Left renal pelvis (tissue), 4 donors: ENCODE results near the gene CCDC102A. TPM values are rescaled to one million over a fixed set of nuclear protein-coding genes. Genes with fewer than 3 reads are reported as not detected.

ENCODE experiments used
- DNase-seq, 4 donors: peaks; one replicate each; pipeline ENCODE4 v3.0.0-alpha.2; 2013; ENCODE audit warnings: low read depth in 4 of 4, low spot score in 3 of 4
- polyA plus RNA-seq, 4 donors: library from polyadenylated mRNA; unstranded; fragments of 120-200 nt; gene quantifications; one replicate each; pipeline ENCODE4 v1.2.1, GENCODE V29; 2013; ENCODE audit not compliant: insufficient read length in 4 of 4

Gene CCDC102A
- polyA plus RNA-seq, 4 donors, result 13.4 to 33.7 (median 18.6) TPM

DNA sequence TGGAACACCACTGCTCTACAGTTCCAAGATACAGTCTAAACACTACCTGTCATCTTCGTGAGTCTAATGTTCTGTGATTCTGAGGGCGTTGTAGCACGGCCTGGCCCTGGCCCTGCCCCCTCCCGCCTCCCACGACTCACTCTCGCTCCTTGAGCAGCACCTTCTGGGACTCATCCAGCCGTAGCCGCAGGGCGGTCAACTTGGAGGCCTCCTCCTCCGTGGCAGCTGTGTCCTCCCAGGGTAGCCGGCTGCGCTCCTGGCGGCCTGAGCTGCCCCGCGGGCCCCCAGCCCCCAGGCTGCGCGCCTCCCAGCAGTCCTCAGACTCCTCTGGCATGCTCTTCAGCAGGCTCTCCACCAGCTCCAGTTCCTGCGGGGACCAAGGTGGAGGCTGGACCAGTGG is 10.6 kb downstream of the CCDC102A start:
- DNase-seq, result no peak

DNA sequence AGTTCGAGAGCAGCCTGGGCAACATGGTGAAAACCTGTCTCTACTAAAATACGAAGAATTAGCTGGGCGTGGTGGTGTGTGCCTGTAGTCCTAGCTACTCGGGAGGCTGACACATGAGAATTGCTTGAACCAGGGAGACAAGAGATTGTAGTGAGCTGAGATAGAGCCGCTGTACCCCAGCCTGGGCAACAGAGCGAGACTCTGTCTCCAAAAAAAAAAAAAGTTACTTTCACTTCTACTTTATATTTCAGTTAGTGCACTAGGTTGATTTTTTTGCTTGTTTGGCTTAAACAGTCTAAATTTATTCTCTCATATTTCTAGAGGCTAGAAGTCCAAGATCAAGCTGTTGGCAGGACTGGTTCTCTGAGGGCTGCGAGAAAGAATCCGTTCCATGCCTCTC is 13.4 kb downstream of the CCDC102A start:
- DNase-seq, result no peak

DNA sequence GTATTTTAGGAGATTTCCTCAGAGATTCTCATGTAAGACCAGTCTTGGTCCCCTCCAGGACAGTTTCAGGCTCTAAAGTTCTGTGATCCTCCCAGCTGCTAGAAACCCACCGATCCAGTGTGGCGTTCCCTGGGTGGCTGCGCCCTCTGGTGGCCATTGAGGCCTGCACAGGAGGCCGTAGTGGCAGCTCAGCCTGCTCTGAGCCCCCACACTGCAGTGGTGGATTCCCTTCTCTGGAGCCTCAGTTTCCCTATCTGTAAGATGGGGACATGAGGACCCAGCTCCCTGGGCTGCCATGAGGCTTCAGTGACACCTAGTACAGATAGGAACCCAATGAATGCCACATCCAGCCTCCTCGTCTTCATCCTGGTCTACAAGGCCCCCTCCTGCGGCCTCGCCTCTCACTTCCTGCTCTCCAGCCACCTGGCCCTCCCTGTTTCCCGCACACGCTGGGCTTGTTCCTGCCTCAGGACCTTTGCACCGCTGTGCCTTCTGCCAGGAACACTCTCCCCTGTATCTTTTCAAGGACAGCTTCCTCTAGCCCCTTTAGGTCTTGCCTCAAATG is 16.5 kb downstream of the CCDC102A start:
- no peak for DNase-seq

DNA sequence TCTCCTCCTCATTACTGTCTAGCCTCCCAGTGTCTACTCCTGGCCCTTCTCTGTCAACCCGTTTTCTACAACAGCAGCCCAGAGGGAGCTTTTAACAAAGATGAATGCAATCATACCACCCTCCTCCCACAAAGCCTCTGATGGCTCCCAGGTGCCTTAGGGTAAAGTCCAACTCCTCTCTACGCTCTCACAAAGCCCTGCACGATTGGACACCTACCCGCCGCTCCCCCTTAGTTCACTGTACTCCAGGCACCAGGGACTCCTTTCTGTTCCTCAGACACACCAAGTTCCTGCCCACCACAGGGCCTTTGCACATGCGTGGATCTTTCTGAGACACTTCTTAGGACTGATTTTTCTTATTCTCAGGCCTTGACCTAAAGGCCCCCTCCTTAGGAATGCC is 17.4 kb downstream of the CCDC102A start:
- DNase-seq, result no peak

DNA sequence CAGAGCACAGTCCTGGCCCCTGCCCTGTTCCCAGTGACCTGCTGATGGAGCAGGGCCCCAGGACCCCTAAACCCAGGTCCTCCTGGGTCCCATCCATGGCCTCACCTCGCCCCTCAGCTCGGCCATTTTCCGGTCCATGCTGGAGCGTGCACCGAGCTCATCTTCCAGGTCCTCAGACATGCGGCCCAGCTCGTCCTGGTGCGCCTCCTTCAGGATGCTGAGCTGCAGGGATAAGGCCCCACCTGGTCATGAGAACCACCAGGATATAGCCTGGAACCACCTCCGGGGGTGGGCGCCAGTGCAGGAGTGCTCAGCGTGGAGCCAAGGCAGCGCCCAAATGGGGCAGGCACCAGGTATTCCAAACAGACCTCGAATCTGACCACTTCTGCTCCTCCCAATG is 17.9 kb downstream of the CCDC102A start:
- no peak for DNase-seq

DNA sequence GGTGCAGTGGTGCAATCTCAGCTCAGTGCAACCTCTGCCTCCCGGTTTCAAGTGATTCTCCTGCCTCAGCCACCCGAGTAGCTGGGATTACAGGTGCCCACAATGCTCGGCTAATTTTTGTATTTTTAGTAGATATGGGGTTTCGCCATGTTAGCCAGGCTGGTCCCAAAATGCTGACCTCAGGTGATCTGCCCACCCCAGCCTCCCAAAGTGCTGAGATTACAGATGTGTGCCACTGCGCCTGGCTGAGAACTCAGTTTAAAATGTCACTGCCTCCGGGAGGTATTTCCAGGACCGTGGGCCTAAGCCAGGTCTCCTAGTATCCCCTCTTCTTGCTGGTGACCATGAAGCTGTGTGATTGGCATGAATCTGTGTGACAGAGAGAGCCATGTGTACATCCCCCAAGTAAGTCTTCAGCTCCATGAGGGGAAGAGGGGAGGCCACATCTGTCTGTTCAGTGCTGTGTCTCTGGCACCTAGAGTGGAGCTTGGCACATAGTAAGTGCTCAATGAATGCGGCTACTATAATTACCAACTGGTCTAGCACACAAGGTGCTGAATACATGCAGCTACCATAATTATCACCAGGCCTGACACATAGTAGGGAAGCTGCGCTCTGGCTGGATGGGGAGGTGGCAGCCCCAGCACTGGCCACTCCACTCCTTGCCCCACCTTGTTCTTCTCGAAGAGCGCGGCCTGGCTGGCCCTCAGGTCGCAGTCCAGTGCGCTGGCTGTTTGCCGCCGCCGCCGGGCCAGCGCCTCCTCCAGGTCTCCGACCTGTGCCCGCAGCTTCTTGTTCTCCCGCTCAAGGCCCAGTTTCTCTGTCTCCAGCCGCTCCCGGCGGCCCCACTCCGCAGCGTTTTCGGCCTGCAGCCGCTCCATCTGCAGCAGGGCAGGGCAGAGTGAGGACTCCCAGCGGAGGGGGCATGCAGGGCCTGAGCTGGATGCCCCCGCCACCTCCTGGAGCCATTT is 18.7 kb downstream of the CCDC102A start:
- no peak for DNase-seq

DNA sequence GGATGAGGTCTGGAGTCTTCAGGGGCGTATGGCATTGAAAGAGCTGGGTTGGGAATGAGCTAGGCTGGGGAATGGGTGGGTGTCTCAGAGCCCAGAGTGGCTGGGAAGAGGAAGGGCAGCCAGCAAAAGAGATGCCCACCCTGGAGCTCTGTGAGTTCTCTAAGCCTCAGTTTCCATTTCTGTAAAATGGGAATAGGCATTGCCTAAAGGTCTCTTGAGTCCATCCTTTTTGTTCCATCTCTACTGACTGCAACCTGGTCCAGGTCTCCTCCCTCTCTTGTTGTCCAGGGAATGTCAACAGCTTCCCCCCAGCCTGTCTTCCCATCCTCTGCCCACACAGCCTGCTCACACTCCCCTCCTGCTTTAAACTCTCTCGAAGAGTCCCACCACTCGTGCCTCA is 19.6 kb downstream of the CCDC102A start:
- DNase-seq, result no peak

DNA sequence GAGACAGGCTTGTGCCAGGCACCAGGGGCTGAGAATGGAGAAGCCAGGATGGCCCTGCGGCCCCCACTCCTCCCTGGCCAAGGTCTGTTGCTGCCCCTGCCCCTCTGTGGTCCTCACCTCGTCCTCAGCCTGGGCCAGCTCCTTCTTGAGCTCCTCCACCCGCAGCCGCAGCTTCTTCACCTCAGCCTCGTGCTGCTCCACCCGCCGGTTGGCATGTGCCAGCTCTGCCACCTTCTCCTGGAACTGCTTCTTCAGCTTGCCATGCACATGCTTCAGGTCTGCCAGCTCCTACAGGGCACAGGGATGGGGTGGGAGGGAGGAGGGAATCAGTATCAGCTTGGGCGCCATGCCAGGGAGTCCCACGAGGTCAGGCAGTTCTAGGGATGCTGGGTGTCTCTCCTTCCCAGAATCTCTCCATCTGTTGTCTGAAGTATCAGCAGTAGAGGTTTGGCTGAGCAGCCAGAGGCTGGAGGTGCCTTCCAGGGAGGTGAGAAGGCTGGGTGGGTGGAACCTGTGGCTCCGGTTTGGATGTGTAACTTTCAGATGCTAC is 20.1 kb downstream of the CCDC102A start:
- DNase-seq, result no peak

DNA sequence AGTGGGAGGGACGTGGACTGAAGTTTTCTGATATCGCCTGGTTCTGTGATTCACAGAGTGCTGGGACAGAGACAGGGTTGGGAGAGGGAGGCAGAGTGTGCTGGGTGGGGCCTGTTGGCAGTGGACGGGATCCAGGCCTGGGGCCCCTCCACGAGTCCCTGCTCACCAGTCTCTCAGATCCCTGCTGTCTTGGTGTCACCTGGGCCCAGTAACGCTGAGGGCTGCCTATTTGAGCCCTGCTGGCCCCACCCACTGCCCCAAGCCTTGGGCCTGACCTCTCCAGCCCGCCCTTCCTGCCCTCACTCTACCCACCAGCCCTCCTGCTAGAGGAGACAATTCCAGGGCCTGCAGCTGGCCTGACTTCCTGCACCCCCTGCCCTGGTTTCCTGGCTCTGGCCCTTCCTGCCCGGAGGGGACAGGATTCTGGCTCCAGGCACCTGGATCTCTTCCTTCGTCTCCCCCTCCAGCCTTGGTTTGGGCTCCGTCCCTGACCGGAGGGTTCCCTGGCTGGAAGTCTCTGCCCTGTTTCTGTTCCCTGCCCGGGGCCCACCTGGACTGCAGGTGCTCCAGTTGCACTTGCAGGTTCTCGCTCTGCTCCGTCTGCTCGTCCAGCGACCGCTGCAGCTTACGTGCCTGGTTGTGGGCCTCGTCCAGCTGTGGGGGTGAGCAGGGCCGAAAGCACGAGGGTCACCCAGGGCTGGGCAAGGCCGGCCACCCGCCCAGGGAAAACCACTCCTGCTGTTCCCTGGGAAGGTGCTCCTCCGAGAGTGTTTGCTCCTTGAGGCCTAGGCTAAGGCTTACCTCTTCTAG is 21.4 kb downstream of the CCDC102A start:
- DNase-seq, result no peak

DNA sequence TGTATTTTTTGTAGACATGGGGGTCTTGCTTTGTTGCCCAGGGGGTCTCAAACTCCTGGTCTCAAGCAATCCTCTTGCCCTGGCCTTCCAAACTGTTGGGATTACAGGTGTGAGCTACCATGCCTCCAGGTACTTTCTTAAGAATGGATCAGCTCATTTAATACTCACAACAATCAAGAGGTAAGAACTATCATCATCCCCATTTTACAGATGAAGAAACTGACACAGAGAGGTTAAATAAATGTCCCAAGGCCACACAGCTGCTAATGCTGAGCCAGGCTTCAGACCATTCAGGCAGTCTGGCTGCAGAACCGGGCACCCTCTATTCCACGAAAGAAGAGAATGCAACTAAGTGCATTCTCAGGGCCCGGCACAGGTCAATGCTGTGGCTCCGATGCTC is 22.0 kb downstream of the CCDC102A start:
- DNase-seq, result no peak

DNA sequence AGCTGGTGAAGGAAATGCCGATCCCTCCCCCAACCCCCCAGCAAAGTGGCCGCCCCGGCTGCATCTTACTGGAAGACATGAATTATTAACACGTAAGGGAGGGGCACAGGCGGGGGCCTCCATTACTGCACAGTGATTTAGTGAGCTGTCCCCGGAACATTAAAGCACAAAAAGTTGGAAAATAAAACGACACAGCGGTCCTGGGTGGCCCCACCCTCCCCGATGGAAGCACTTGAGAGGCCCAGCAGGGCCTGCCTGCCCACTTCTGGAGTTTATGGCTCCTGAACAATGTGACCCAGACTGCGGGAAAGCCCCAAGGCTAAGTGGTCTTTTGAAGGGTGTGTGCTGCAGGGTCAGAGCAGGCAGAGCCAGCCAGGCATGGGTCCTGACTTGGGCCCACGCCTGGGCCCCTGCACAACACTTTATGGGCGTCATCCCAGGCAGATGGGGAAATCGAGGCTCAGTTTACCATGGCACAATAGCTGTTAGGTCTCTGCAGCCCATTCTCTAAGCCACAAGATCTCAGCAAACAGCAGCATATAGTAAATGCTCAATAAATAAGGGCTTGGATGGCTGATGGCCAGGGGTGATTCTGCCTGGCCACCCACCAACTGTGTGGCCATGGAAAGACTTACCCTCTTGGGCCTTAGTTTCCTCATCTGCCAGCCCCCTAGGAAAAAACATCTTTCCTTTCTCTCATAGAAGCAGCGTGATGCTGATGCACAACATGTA is 22.8 kb downstream of the CCDC102A start:
- DNase-seq, result peak in 3 of 4 donors; percentile 67 to 75 (median 73)

DNA sequence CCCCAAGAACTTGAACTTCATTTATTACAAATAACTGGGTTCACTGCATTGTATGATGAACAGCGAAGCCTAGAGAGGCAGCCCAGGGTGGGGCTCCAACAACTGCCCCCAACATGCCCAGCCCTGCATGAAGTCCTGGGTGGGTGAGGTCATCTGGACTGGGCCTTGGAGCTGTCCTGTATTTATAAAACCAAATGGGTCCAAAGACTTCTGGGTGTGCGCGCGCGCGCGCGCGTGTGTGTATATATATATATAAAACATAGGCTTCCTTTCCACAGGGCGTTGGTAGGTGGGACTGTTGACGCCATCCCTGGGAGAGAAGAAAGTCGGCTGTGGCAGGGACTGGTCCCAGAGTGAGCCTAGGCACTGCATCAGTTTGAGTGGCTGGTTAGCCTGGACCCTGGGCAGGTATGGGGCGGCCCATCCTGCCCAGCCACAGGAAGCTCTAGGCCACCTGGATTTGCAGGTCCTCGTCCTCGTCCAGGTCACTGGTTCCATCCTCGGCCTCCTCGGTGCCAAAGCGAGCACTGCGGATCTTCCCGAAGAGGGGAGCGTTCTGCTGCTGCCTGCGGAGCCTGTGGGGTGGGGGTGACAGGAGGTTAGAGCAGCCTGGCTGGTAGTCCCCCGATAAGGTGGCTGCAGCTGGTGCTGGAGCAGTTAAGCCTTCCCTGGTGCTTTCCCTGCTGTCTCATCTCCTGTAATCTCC is 23.9 kb downstream of the CCDC102A start:
- no peak for DNase-seq

DNA sequence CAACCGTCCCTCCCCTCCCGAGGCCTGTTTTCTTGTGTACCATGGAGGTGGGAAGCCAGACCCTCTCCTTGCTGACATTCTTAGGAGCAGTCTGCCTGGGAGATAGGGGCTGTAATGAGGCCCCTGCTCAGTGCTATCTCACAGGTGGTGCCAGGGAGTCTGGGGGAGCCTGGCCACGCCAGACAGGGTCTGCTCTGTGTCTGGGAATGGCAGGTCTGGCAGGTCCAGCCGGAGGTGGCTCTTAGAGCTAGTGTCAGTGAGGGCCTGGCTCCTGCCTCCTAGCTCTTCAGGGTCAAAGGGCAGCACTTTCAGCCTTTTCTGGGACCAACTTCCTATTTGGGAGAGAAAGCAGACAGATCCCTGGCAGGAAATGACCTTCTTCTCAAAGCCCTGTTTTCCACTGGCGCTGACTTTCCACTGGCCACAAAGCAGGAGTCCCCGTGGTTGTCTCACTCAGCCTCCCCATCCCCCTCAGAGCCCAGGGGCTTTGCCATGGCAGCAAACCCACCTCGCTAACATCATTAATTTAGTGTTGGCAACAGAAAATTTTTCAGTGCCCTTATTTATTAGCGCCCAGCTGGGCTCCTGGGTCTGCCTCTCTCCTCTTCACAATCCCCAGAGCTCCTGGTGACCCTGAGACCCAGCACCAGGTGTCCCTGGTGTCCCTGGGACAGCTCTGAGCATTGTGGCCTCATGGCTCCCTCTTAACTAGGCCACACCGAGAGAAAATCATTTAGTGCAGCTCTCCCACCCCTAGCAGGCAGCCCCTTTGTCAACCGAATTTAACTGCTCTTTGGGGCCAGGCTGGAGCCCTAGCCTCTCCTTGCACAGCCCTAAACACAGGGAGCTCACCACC is 26.1 kb downstream of the CCDC102A start:
- no peak for DNase-seq

DNA sequence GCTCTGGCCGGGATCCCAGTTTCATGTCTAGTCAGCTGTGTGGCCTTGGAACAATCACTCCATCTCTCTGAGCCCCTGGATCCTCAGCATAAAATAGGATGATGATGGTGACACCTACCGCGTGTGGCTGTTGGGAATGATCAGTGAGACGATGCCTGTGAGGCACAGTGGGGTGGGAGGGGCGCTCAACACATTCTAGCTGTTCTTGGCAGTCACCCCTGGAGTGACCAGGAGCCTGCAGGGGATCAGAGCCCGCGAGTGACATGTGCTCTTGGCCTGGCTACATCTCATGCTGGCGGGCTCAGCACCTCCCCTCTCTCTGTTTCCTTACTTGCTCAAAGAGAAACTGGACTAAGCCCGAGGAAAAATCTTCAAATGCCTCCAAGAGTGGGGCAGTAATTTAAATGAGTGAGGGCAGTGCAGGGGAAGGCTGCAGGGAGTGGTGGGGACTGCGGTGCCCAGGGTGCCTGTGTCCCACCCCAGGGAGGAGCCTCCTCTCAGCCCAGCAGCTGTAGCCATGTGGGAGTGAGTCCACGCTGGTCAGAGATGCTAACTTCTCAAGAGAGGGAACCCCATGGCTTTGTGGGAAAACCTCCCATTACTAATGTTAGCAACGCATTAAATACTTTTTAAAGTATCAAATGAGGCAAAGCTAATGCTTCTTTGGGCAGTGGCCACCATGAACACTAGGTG is 27.0 kb downstream of the CCDC102A start:
- no peak for DNase-seq

DNA sequence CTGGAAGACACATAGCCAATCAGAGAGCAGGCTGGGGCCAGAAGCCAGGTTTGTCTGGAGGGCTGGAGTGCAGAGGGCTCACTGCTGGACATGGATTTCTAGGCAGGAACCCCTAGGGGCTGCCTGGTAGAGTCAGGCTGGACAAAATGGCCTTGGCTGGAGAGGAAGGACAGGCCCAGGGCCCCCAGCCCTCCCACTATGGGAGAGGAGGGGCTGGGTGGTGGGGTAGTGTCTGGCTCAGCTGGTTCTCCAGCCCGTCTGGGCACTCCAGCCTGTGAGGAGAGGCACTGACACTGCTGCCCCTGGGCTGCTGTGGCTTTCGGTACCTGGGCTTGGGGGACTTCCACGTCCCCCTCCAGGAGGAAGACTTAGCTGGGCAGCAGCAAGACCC is 28.3 kb downstream of the CCDC102A start:
- DNase-seq, result no peak

DNA sequence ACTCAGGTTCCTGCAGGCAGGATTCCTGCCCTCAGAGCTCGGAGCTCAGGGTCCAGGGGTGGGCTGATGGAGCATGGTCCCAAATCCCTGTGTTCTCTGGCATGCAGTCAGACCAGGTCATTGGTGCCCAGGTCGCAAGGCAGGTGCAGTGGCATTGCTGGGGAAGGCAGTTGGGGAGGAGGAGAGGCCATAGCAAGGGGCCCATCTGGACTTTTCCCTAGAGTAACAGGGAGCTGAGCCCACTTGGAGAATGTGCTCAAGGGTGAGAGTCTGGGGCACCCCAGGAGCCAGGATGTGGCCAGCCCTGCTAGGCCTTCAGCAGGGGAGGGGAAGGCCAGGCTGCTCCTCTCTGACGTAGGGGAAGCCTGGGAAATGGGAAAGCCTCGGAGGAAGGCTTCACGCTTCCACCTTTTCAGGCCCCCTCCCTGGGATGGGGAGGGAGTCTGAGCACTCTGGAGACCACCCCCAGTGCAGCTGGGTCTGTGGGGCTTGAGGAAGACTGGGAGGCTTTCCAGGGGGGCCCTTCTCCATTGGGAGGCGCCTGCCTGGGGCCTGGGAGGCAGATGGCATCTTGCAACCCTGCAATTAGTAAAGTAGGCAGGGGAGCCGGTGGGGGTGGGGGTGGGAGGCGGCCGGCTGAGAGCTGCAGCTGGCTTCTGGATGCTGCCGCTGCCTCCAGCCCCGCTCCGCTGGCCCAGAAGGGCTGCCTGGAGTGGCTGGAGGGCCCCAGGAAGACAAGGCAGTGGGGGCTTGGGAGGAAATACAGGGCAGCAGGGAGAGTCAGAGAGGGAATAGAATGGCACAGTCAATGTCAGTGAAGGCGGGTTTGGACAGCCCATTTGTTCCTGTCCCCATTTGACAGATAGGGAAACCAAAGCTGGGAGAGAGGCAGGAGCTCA is 29.0 kb downstream of the CCDC102A start:
- no peak for DNase-seq

DNA sequence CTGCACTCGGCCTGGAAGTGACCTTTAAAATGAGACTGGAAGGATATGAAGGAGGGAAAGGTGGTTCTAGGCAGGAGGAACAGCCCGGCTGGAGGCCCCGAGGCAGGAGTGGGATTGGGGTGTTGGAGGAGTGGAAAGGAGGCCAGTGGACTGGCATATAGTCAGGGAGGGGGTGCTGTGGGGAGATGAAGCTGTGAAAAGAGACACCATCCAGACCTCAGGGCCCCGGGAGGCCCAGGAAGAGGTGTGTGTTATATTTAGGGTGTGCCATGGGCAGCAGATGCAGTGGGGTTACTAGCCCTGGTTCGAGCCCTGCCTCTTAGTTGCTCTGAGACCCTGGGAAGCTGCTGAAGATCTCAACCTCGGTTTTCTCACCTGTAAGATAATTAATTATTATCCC is 31.2 kb downstream of the CCDC102A start:
- no peak for DNase-seq
